MM.1S (cell line): Measurements from ENCODE around the gene ESF1.

Experiments
- DNase-seq: peaks from one replicate; pipeline ENCODE4 v3.0.0-alpha.2; 2015
- H2AFZ ChIP-seq: fragments of 300-600 bp; sonication (generic); 2 replicates; pipeline ENCODE4 v1.6.0; 2016; ENCODE audit warnings: antibody characterized with exemption, low read length
- H3F3A ChIP-seq: fragments of 300-600 bp; sonication (generic); 2 replicates; pipeline ENCODE4 v1.6.1; 2016; ENCODE audit warnings: mild to moderate bottlenecking, antibody characterized with exemption, low read length, moderate library complexity, mixed read lengths; ENCODE audit not compliant: insufficient read depth
- H3K27ac ChIP-seq: fragments of 300-600 bp; sonication (generic); 2 replicates; pipeline ENCODE4 v1.5.1; 2016; ENCODE audit warnings: mild to moderate bottlenecking, low read length
- H3K27me3 ChIP-seq: fragments of 300-600 bp; sonication (generic); replicated peaks from 2 replicates; pipeline ENCODE4 v1.6.0; 2016; ENCODE audit warnings: low read length; ENCODE audit not compliant: insufficient read depth
- H3K36me3 ChIP-seq: fragments of 300-600 bp; sonication (generic); replicated peaks from 2 replicates; pipeline ENCODE4 v1.6.1; 2016; ENCODE audit warnings: mild to moderate bottlenecking, low read length, mixed read lengths; ENCODE audit not compliant: insufficient read depth
- H3K4me1 ChIP-seq: fragments of 300-600 bp; sonication (generic); 2 replicates; pipeline ENCODE4 v1.6.1; 2016; ENCODE audit warnings: low read length, mixed read lengths
- H3K4me2 ChIP-seq: fragments of 300-600 bp; sonication (generic); 2 replicates; pipeline ENCODE4 v1.6.0; 2016; ENCODE audit warnings: low read depth, low read length
- H3K4me3 ChIP-seq: fragments of 300-600 bp; sonication (generic); 2 replicates; pipeline ENCODE4 v1.5.1; 2016; ENCODE audit warnings: low read length, mixed read lengths
- H3K79me2 ChIP-seq: fragments of 300-600 bp; sonication (generic); 2 replicates; pipeline ENCODE4 v1.6.1; 2016; ENCODE audit warnings: mixed run types, low read length, mixed read lengths
- H3K9ac ChIP-seq: fragments of 300-600 bp; sonication (generic); 2 replicates; pipeline ENCODE4 v1.6.1; 2016; ENCODE audit warnings: low read length, mixed read lengths
- H3K9me2 ChIP-seq: fragments of 300-600 bp; sonication (generic); replicated peaks from 2 replicates; pipeline ENCODE4 v1.6.1; 2016; ENCODE audit warnings: mild to moderate bottlenecking, low read length, mixed read lengths; ENCODE audit not compliant: insufficient read depth
- H3K9me3 ChIP-seq: fragments of 300-600 bp; sonication (generic); replicated peaks from 2 replicates; pipeline ENCODE4 v1.6.1; 2016; ENCODE audit warnings: mild to moderate bottlenecking, low read length, mixed read lengths; ENCODE audit not compliant: insufficient read depth
- H4K20me1 ChIP-seq: fragments of 300-600 bp; sonication (generic); 2 replicates; pipeline ENCODE4 v1.6.1; 2016; ENCODE audit warnings: mild to moderate bottlenecking, low read length, moderate library complexity, mixed read lengths; ENCODE audit not compliant: insufficient read depth
- CTCF ChIP-seq: fragments of 300-600 bp; sonication (generic); IDR thresholded peaks from 2 replicates; pipeline ENCODE4 v1.5.1; 2016; ENCODE audit warnings: antibody characterized with exemption, low read length, mixed read lengths
- EZH2 ChIP-seq: fragments of 300-600 bp; sonication (generic); optimal IDR thresholded peaks from 2 replicates; pipeline ENCODE3; 2017; ENCODE audit warnings: low read depth, mild to moderate bottlenecking, antibody characterized with exemption, low read length, mixed read lengths
- EZH2phosphoT487 ChIP-seq: fragments of 300-600 bp; sonication (generic); IDR thresholded peaks from 2 replicates; pipeline ENCODE4 v1.6.1; 2018; ENCODE audit warnings: antibody characterized with exemption, low read length

Gene ESF1

DNA sequence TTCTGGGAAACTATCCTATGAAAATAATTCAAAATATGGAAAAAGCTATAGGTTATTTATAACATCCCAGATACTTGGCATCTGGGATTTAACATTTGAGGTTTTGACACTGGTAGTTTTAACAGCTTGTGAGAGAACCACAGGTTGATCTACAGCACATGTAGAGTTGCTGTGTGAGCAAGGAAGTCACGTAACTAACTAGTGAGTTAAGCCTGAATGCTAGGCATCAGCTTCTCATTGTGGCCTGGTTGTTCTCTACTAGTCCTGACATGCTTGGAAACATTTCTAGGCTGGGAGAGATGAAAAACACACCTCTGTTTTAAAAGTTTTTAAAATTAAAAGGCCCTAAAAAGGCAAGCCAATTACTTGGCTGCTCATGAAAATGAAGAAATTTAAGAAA is 28.2 kb downstream of the ESF1 start:
- H3F3A ChIP-seq, result no peaks in the 10 kb centered on the region
- no peak overlapping the region for H3K4me2 ChIP-seq
- no peak overlapping the region for H3K27ac ChIP-seq
- H3K4me3 ChIP-seq, result no peak overlapping the region
- H3K9me2 ChIP-seq, result no peaks in the 10 kb centered on the region
- H2AFZ ChIP-seq, result no peak overlapping the region
- H3K27me3 ChIP-seq, result no peaks in the 10 kb centered on the region
- H3K9ac ChIP-seq, result no peak overlapping the region
- peaks cover 4% of the 10 kb centered on the region; the same call in 1 of the 2 replicates for H3K4me1 ChIP-seq
- no peaks in the 10 kb centered on the region for H3K79me2 ChIP-seq
- H4K20me1 ChIP-seq, result no peaks in the 10 kb centered on the region
- TF ChIP-seq EZH2 (no peak), EZH2phosphoT487 (no peak), CTCF (no peak)
- no peaks in the 10 kb centered on the region for H3K9me3 ChIP-seq
- no peak for DNase-seq
- no peaks in the 10 kb centered on the region for H3K36me3 ChIP-seq

GRCh38 chr20:13755809-13756208 is 28.9 kb downstream of the ESF1 start:
- Histone ChIP-seq H3K79me2 (no peaks in the 10 kb centered on the region), H3F3A (no peaks in the 10 kb centered on the region), H3K4me1 (peaks cover 4% of the 10 kb centered on the region; the same call in 1 of the 2 replicates), H3K36me3 (no peaks in the 10 kb centered on the region), H4K20me1 (no peaks in the 10 kb centered on the region), H3K4me2 (no peak overlapping the region), H3K9me3 (no peaks in the 10 kb centered on the region), H3K27ac (no peak overlapping the region), H3K27me3 (no peaks in the 10 kb centered on the region), H3K9me2 (no peaks in the 10 kb centered on the region), H3K9ac (no peak overlapping the region), H3K4me3 (no peak overlapping the region), H2AFZ (no peak overlapping the region)
- TF ChIP-seq EZH2phosphoT487 (no peak), EZH2 (no peak), CTCF (no peak)
- no peak for DNase-seq

- Histone ChIP-seq H3K27ac (no peak overlapping the region), H2AFZ (no peak overlapping the region), H3K36me3 (no peaks in the 10 kb centered on the region)
Observed at GRCh38 chr20:13753436-13754036, 31.2 kb downstream of the ESF1 start.

More at GRCh38 chr20:13753436-13754036, 31.2 kb downstream of the ESF1 start:
- TF ChIP-seq EZH2phosphoT487, result no peak
- no peak for TF ChIP-seq EZH2
- no peak for TF ChIP-seq CTCF
- Histone ChIP-seq H3K4me2 (no peak overlapping the region), H3K4me3 (no peak overlapping the region), H3K9ac (no peak overlapping the region), H3F3A (no peaks in the 10 kb centered on the region), H3K79me2 (no peaks in the 10 kb centered on the region), H3K9me3 (no peaks in the 10 kb centered on the region), H3K4me1 (no peaks in the 10 kb centered on the region), H4K20me1 (no peaks in the 10 kb centered on the region), H3K9me2 (no peaks in the 10 kb centered on the region), H3K27me3 (no peaks in the 10 kb centered on the region)
- DNase-seq, result no peak
